ENCODE data around the gene EFCAB6.

- TF ChIP-seq, protein P1, sequence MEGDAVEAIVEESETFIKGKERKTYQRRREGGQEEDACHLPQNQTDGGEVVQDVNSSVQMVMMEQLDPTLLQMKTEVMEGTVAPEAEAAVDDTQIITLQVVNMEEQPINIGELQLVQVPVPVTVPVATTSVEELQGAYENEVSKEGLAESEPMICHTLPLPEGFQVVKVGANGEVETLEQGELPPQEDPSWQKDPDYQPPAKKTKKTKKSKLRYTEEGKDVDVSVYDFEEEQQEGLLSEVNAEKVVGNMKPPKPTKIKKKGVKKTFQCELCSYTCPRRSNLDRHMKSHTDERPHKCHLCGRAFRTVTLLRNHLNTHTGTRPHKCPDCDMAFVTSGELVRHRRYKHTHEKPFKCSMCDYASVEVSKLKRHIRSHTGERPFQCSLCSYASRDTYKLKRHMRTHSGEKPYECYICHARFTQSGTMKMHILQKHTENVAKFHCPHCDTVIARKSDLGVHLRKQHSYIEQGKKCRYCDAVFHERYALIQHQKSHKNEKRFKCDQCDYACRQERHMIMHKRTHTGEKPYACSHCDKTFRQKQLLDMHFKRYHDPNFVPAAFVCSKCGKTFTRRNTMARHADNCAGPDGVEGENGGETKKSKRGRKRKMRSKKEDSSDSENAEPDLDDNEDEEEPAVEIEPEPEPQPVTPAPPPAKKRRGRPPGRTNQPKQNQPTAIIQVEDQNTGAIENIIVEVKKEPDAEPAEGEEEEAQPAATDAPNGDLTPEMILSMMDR (IDR thresholded peaks at IDR 0.05): no peak
- no peak for TF ChIP-seq POLR2A (IDR thresholded peaks at IDR 0.05)
- TF ChIP-seq POLR2AphosphoS5 (IDR thresholded peaks at IDR 0.05): no peak
Measured at GRCh38 chr22:43821606-43822425, 9.7 kb upstream of the EFCAB6 start.

Data from breast epithelium (tissue), 3 donors.